GM19438 (cell line): ENCODE measurements around the gene PI4KA.

Source experiments
- ATAC-seq: cut with Tn5 transposase; IDR thresholded peaks from one replicate; pipeline ENCODE4 v1.9.1; 2021; ENCODE audit warnings: low read depth; ENCODE audit not compliant: unreplicated experiment

Gene PI4KA

DNA sequence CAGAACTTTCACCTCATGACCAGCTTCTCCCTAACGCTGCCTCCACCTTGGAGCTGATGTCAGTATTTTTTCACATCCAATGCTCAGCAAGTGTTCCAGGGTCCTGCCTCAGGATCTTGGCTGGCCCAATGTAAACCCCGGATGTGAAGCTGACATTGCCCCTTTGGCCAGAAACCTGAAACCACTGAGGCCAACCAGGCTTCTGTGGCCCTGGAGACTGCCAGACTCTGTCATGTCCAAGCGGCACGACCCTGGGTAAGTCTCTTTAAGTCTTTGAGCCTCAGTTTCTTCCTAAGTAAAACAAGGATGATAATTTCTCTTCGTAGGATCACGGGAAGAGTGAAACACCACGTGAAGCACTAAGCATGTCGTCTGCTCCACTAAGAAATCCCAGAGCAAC is 61.9 kb downstream of the PI4KA start:
- no peak for ATAC-seq

DNA sequence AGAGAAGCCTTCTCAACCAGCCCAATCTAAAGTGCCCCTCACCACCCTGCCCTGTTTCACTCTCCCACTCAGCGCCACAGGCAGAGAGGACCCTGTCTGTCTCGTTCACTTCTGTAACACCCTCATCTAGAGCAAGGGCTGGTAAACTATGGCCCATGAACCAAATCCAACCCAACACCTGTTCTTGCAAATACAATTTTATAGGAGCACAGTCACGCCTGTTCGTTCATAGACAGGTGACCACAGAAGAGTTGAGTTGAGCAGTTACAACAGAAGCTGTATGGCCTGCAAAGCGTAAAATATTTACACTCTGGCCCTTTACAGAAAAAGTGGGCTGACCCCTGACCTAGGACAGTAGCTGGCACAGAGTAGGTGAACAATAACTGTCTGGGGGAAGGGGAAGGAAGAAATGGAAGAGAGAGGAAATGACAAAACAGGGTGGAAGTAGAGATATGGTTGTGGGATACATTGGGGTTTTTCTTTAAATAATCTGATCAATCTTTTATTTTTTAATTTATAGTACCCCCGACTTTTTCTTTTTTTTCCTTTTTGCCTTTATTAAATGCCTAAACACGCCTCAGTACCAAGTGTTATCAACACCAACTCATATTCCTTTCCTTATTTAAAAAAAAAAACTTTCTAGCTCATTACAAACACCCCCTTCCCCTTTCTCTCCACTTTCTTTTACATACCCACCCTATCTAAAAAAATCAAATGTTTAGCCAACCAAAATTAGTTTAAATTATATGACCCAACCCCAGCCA is 63.8 kb downstream of the PI4KA start:
- no peak for ATAC-seq

DNA sequence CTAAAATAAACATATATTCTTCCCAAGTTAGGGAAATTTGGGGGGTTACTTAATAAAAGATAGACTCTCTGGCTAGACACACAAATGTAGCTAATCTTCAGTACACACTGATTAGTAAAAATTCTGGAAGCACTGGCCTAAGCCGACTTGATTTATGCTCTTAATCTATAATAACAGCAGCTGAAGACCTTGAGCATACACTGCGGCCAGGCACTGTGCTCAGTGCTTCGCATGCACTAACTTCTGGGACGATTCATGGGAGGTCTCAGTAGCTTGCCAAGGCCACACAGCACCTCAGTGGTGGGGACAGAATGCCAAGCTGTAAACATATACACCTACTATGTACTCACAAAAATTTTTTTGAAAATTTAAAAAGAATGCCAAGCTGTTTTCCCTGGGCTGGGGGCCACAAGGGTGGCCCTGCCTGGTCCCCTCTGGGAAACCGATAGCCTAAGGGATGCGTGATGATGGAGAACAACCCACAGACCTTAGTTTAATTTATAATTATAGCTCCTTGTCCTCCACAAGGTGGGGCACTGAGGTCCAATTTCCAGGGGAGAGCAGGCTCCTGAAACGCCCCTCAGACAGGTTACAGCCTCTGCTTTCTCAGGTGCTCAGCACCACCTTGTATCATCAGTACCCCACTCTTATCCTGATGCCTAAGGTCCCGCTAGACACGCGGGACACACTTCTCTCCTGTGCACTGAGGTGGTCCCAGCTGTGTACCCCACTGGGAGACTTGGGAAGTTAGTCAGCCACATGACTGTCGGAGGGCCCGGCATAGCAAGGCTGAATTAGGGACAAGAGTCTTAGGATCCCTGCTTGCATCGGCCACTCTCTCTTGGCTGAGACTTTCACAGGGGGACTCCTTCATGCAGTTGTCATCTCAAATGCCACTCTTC is 64.6 kb downstream of the PI4KA start:
- ATAC-seq, result no peak

DNA sequence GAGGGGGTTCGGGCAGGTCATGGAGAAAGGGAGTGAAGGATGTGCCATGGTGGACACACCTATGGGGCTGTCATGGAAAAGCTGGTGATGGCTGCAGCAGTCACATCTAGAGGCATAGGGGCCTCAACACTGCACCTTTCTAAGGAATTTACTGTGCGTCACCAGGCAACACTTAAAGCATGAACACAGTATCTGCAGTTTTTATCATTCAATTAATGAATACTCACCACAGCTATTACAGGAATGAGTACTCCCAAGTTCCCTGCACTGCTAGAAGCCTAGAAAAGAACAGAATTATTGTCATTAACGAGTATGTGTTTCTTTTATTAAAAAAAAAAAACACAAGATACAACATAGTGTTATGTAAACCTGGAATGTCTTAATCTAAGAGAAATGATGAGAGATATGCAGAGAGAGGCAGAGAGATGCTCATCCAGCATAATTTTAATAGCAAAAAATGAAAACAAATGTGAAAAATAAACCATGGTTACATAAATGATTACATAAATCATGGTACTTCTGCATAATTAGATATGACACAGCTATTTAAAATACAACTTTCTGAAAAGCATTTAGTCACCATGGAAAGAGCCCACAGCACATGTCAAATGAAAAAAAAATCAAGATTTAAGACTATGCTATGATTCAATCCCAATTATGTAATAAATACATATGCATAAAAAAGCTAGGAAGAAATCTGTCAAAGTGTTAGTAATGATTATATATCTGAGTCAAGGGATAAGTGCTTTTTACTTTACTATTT is 65.5 kb downstream of the PI4KA start:
- ATAC-seq, result no peak

DNA sequence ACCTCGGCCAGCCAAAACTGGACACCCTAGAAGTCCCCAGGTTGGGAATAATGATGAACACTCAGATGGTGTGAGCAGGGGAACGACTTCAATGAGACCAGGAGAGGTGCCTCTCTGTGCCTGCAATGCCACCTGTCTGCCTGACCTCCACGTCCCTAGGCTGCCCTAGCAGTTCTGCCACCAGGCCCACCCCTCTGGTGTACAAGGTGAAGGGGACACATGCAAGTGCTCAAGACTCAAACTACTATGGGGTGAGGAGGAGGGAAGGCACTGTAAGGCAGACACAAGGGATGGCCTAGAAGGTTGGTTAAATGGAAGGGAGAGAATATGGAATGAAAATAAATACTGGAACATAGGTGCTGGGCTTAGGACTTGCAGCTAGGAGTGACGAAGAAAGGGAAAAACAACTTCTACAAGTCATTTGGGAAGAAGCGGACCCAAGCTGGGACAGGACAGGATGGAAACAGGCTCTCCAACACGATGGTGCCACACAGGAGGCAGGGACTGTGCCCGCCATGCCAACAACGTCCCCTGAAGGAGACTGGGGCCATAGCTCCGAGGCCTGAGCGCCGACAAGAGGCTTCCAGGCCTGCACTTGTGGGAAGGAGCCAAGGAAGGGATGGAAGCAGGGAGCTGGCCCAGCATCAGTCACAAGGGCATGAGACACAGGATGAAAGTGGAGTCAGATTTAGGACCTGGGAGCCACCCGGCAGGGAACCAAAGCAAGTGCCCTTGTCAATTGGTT is 66.2 kb downstream of the PI4KA start:
- ATAC-seq, result no peak

DNA sequence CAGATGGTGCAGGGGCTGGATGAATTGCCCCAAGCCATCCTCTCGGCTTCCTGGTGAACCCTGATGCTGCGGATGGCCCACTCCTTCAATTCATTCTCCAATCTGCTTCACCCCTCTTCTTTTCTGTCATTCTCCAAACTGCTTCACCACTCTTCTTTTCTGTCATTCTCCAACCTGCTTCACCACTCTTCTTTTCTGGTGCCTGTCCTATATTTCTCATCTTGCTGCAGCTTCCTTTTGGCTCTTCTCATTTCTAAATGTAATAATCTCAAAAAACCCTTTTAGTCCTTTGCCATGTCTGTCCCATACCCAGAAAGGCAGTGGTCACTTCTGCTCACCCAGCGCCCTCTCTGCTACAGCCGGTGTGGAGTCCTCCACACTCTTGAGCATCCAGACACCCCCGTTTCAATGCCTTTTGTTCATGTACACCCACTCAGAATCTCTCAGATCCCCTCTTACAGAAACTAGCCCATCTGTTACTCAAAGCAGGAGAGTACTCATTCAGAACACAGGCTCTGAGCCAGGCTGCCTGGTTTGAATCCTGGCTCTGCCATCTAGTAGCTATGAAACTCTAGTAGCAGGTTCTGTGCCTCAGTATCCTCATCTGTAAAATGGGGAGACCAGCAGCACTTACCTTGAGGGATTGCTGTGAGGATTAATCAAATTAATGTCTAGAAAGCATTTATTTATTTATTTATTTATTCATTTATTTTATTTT is 69.8 kb downstream of the PI4KA start:
- no peak for ATAC-seq

DNA sequence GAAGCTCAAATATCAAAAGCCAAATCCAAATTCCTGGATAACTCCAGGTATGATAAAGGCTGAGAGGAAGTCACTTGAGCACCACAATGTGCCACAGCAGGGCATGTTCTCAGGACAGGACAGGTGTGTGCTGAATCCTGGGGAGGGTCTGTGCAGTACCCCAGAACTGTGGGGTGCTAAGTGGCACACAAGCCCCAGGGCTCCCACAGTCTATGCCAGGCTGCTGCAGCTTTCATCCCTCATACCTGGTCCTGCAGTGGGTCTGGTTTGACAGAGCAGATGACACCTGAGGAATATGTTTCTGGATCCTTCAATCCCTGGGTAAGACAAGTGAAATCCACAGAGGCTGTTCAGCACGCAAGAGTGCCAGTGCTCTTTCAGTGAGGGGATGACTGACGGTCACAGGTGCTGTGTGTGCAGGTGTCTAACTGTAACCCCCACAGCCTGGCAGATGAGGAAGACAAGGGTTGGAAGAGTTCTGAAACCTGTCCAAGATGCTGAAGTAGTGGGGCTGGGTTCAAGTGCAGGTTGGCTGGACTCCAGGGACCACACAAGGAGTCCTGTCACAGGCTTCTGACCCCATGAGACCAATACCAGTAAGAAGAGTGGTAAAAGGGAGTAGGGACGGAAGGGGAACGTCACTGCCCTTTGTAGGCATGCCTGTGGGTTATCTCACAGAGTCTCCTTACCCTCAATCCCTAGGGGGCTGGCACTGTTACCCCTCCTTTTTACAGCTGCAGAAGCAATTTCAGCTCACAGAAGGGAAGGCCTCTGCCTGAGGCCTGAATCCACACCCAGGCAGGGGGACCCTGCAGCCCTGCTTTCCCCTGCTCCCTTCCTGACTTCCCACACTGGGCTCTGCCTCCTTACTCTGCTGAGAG is 70.6 kb downstream of the PI4KA start:
- no peak for ATAC-seq

DNA sequence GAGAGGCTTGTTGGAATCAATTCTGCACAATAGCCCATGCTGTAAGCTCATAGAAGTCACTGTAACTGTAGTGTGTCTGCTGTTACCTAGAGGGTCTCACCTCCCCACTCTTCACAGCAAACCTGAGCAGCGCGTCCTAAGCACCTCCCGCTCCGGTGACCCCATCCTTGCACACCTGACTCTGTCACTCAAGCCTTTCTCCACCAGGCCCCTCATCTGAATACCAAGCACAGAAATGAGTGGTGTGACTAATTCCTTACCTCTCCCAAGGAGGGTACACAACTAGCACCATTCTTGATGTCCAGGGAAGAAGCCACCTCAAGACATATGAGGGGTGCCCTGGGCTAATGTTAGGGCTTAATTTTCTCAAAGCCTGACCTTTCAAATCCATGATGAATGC is 71.4 kb downstream of the PI4KA start:
- no peak for ATAC-seq

DNA sequence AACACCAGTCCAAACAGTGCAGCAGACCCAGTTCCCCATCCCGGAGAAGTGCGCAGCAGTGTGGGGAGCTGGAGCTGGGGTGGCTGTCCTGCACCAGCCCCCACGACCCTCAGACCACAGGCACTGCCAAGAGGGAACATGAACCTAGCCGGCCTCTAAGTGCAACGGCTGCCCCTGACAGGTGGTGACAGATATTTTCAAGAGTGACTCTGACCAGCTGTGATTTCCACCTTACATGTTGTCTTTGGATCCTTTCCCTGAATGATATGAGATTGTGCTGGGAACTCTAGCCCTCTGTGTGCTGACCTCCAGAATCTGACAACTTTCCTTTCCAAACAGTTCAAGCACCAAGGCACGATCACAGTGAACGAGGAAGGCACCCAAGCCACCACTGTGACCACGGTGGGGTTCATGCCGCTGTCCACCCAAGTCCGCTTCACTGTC is 72.1 kb downstream of the PI4KA start:
- no peak for ATAC-seq

DNA sequence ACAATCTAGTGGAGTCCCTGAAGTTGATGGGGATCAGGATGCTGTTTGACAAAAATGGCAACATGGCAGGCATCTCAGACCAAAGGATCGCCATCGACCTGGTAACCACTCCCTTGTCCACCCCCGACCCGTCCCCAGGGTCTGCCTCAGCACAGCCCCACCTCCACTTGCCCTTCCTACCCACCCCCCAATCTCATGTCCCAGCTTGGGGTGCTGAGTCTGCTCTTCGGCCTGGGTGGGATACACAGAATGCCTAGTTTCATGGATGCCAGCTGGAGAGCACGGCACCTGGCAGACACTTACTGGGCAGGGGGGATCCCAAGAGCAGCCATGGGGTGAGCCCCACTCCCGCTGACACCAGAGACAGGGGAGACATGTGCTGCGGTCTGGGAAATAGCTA is 72.6 kb downstream of the PI4KA start:
- ATAC-seq, result no peak

DNA sequence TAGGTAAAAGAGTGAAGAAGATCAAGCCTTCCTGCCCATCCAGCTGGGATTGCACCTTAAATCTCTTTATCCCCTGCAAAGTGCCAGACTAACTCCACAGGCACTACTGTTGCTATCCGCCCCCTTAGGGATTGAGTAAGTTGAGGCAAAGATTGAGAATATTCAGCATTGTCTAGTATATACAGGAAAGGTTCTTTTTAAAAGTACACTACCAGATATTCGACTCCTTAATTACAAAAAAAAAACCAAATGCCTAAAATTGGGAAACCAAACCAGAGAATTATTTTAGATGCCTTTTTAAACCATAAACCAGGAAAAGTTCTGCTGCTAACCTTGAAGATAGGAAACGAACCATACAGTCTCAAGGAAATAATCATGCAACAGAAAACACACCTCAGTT is 73.2 kb downstream of the PI4KA start:
- no peak for ATAC-seq

DNA sequence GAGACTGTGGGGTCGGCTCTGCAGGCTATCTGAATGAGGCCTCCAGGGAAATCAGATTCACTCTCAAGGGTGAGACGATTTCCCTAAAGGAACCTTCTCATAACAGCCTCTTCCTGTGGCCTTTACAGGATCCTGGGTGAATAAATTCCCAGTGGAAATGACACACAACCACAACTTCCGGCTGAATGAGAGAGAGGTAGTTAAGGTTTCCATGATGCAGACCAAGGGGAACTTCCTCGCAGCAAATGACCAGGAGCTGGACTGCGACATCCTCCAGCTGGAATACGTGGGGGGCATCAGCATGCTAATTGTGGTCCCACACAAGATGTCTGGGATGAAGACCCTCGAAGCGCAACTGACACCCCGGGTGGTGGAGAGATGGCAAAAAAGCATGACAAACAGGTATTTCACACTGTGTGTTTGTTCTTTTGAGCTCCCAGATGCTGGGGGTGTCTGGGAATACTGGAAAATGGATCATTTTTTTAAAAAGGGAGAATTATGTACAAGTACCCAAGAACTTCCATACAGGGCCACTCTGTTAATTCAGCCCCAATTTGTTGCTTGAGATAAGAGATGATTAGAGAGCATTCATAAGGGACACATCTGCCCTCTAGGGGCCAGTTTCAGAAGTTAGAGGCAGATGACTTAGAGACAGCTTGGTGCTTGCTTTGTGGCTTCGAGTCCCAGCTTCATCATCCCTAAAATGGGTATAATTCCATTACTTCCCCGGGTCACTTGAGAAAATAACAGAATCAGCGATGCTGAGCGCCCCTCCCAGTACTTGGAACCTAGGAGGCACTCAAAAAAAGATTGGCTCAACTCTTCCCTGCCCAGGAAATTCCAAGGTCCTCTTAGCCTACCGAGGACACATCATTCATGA is 74.5 kb downstream of the PI4KA start:
- ATAC-seq, result no peak

DNA sequence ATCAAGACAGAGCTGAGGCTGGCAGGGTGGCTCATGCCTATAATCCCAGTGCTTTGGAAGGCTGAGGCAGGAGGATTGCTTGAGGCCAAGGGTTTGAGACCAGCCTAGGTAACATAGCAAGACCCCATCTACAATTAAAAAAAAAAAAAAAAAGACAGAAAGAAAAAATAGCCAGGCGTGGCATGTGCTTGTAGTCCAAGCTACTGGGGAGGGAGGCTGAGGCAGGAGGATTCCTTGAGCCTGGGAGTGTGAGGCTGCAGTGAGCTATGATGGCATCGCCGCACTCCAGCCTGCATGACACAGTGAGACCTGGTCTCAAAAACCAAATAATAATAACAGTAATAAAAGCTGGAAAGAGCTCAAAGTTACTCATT is 75.3 kb downstream of the PI4KA start:
- no peak for ATAC-seq

DNA sequence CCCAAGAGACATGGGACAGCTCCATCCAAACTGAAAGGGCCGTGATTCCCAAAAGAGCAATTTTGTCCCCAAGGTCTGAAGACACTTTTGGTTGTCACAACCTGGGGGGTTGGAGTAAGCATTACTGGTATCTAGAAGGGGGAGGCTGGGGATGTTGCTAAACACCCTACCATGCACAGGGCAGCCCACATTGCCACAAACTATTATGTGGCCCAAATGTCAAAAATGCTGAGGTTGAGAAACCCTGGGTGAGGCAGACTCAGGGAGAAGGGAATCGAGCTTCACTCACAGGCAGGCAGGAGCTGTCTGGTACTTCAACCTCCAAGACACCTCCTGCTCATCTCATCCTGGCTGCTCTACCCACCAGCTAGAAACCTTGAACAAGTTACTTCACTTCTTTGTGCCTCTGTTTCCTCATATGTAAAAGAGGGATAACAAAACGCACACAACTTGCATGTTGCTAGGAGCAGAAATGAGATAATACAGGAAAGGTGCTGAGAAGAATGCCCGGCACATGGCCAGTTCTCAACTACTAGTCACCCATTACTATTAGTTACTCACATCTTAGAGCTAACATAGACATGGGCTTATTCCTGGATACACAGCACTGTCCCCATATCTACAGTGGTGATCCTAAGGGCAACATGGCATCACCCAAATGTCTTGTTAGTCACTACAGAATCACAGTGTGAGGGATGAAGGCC is 75.9 kb downstream of the PI4KA start:
- no peak for ATAC-seq

DNA sequence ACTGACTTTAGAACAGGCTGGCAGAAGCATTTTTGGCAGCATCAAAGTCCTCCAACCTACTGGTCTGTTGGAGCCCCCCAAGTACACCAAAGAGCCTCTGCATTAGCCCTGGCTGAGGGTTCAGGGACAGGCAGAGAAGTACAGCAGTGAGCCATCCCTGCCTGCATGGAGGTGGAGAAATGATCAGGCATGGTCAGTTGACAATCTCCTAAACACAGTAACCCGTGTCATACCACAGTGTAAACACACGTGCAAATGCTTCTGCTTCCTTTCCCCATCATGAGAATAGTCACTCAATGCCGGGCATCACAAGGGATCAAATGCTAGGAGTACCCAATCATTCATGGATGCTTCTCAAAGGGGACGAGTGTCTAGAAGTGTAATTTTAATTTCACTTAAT is 76.5 kb downstream of the PI4KA start:
- no peak for ATAC-seq

DNA sequence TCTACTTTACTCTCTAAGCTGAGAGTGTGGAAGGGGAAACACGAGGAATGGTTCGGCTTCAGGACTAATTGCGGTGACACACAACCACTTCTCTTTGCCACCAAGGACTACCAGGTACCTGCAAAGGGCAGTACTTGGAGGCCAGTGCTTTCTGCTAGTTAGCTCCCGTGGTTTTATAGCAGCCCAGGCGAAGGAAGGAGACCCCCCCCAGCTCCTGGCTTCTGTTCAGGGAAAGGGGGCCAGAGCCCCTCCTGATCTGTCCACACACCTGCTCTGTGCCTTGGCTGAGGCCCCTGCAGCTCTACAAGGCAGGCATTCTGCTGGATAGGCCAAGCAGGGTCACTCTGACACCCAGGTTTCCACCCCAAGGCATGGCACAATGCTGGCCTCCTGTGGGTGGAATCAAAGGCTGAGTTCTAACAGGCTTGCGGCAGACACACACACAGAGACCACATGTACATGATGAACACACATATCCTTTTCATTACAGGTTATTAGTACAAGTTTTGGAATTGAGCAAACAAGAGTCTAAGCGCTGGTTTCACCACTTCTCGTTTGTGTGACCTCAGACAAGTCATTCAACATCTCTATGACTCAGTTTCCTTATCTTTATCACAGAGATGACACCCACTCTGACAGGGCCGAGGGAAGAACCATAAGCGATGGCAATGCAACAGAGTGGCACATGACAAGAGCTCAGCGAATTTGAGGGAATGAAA is 77.2 kb downstream of the PI4KA start:
- ATAC-seq, result no peak

DNA sequence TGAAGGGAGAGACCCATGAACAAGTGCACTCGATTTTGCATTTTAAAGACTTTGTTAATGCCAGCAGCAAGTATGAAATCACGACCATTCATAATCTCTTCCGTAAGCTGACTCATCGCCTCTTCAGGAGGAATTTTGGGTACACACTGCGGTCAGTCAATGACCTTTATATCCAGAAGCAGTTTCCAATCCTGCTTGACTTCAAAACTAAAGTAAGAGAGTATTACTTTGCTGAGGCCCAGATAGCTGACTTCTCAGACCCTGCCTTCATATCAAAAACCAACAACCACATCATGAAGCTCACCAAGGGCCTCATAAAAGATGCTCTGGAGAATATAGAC is 78.8 kb downstream of the PI4KA start:
- no peak for ATAC-seq
